Measurements from ENCODE around the gene ZBTB32.

The ZBTB32 gene

GRCh38 chr19:35738887-35739229 is 34.5 kb downstream of the ZBTB32 start:
- no peak for TF ChIP-seq CTCF (IDR thresholded peaks at IDR 0.05; ENCODE audit: low read depth, low read length, missing control alignments)
- no peak for DNase-seq (ENCODE audit: low read depth)
- H3K4me3 ChIP-seq (ENCODE audit: low read depth, low read length): no peak overlapping the region
- in situ Hi-C loops (cut with HindIII; ENCODE audit: low sequenced_read_pairs): no loop called here

DNA sequence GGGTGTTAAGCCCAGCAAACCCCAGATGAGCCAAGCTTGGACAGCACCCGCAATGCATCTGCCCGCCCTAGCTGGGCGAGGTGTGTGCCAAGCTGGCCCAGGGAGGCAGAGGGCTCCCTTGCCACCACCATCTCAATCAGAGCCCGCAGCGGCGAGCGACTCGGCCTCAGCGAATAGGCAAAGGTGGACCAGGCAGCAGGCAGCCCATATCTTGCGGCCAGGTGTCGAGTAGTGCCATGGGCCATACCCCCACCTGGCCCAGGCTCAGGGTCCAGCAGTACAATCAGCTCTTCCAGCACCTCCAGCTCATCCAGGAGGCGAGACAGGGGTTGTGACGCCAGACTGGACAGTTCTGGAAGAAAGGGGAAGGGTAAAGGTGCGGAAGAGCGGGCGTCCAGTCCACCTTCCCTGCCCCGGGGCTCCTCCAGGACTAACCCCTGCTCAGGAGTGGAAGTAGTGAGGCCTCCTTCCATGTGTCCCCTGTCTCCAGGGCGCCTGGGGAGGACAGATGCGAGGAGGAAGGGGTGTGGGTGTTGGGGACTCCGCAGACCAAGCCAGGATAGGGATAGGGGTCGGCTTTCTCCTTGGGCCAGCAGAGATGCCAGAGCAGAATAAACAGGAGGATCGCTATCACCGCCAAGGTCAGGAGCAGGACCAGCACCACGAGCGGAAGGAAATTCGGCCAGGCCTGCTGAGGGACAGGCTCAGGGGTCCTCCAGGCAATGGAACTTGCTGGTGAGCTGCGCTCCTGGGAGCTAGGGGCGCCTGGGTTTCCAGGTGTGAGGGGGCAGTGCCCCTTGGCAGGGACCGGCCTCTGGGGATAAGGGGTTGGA is 35.1 kb downstream of the ZBTB32 start:
- peak overlapping the region; percentile 55 for H3K4me3 ChIP-seq (ENCODE audit: low read depth, low read length)
- in situ Hi-C loops (cut with HindIII; ENCODE audit: low sequenced_read_pairs): no loop called here
- TF ChIP-seq CTCF (IDR thresholded peaks at IDR 0.05; ENCODE audit: low read depth, low read length, missing control alignments): no peak
- DNase-seq (ENCODE audit: low read depth): no peak

DNA sequence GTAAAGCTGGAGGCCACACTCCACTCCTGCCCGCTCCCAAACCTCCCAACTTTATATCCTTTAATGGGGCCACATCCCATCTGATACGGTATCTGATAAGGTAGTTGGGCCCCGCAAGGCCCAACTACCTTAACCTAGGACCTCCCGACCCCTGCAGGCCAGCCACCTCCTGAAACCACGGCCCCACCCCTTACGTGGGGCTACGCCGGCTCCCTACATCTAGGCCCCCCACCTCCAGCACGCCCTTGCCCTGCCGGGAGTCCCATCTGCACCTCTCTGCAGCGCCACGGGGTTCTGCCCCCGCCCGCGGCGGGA is 35.7 kb downstream of the ZBTB32 start:
- DNase-seq (ENCODE audit: low read depth): no peak
- peak overlapping the region; percentile 55 for H3K4me3 ChIP-seq (ENCODE audit: low read depth, low read length)
- no peak for TF ChIP-seq CTCF (IDR thresholded peaks at IDR 0.05; ENCODE audit: low read depth, low read length, missing control alignments)
- in situ Hi-C loops (cut with HindIII; ENCODE audit: low sequenced_read_pairs): no loop called here

- peak; percentile 91 for DNase-seq (ENCODE audit: low read depth)
- peak; percentile 10 for TF ChIP-seq CTCF (IDR thresholded peaks at IDR 0.05; ENCODE audit: low read depth, low read length, missing control alignments)
- peak overlapping the region; percentile 55 for H3K4me3 ChIP-seq (ENCODE audit: low read depth, low read length)
- in situ Hi-C loops (cut with HindIII; ENCODE audit: low sequenced_read_pairs): no loop called here
Measured at GRCh38 chr19:35740423-35741202, 36.3 kb downstream of the ZBTB32 start.

DNA sequence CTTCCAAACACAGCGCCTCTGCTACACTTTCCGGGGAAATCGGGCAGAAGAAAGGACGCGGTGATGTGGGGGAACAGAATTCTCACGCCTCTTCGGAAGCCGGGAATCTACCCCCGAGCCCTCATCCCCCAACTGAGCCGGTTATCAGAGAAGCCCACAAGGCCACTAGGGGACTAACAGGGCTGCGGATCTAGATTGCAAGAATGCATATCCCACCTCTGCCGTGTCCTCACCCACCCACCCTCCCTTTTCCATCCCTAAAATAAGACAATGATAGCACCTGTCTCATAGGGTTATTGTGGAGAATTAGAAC is 36.8 kb downstream of the ZBTB32 start:
- DNase-seq (ENCODE audit: low read depth): no peak
- no peak for TF ChIP-seq CTCF (IDR thresholded peaks at IDR 0.05; ENCODE audit: low read depth, low read length, missing control alignments)
- in situ Hi-C loops (cut with HindIII; ENCODE audit: low sequenced_read_pairs): no loop called here

DNA sequence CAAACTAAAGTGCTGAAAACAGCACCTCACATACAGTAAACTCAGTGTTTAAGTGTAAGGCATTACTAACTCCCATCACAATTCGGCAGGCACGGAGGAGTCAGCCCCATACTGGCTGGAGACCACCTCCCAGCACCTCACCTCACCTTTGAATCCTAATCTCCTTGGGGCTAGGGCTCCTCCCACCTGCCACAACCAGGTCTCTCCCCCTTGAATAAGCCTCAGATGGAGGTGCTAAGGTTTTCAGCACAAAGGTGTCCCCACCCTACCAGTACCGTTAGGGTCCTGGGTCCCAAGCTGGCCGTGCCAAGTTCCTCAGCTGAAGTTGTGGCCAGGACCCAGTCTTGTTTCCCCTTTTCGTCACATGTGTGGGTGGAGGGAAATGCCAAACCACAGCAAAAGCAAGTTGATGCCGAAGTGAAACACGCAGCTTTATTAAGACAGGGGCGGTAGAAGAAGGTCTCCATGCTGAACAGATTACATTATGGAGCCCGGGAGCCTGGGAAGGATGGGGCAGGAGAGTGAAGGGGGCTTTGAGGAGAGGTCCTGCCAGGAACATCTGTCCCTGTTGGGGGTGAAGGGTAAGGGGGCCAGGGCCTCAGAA is 37.9 kb downstream of the ZBTB32 start, which contains the start of gene IGFLR1:
Gene IGFLR1, minus strand, starts transcription at position 332 of the 604 bp plus-strand sequence. CDS start 1,272 bp downstream, outside the sequence.
- H3K4me3 ChIP-seq (ENCODE audit: low read depth, low read length): no peak within 1 kb of the TSS
- in situ Hi-C loops (cut with HindIII; ENCODE audit: low sequenced_read_pairs): no loop called here
- no peak for DNase-seq (ENCODE audit: low read depth)
- TF ChIP-seq CTCF (IDR thresholded peaks at IDR 0.05; ENCODE audit: low read depth, low read length, missing control alignments): no peak

More for the DNA sequence above, 36.8 kb downstream of the ZBTB32 start:
- H3K4me3 ChIP-seq (ENCODE audit: low read depth, low read length): peak overlapping the region; percentile 55
